T-helper 22 cell (primary cell): Measurements from ENCODE around the gene FBXL4.

Source experiments
- DNase-seq: peaks from one replicate; pipeline ENCODE4 v3.0.0-alpha.2; 2020; ENCODE audit warnings: low read depth

The FBXL4 gene

GRCh38 chr6:98880486-98880885, 67.3 kb downstream of the FBXL4 start:
- no peak for DNase-seq

- no peak for DNase-seq
Observed at GRCh38 chr6:98877250-98877649, 70.5 kb downstream of the FBXL4 start.

GRCh38 chr6:98875375-98875774, 72.4 kb downstream of the FBXL4 start:
- DNase-seq: no peak

GRCh38 chr6:98871821-98872220, 75.9 kb downstream of the FBXL4 start:
- no peak for DNase-seq

DNA sequence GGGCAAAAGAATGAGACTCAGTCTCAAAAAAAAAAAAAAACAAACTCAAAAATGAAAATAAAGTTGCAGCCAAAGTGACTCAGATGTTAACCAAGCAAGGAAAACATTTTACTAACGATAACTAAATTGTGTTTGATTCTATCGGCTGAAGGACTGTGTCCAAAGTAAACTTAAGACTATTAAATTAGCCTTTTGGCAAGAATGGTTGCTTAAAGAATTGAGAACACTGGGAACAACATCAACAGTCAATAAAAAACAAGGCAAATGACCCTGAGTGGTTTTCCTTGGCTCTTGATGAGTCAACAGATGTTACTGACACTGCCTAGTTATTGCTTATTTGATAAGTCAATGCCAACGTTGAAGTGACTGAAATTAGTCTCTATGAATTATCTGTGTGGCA, 76.7 kb downstream of the FBXL4 start:
- no peak for DNase-seq

- no peak for DNase-seq
Observed at GRCh38 chr6:98864497-98864896, 83.2 kb downstream of the FBXL4 start.

DNA sequence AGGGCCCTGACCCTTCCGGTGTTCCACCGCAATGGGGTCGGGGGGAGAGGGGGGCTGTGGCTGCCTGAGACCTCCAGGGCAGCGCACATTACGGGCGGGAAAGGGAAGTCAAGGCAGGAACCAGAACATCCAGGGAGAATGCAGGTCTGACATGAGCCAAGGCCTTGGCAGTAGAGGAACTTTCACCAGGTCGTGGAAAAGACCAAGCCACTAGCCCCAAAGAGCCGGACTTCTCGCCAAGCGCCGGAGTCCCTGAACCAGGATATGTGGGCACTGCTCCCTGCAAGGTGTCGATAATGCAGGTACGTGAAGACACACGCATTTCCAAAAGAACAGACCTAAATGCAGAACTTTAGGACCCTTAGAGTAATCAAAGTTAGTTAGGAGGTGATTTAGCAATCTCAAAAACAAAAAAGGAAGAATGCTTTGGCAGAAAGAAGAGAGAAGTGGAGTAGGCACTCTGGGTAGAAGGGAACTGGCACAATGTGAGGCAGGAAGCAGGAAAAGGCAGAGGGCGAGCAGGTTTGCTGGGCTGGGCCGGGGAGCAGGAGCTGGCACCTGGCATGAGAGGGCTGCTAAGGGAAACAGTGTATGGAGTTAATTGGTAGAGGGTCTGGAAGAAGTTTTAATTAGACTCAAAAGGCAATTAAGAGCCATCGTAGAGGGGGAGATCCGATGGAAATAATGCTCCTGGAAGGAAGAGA, 99.1 kb downstream of the FBXL4 start:
- DNase-seq: no peak

DNA sequence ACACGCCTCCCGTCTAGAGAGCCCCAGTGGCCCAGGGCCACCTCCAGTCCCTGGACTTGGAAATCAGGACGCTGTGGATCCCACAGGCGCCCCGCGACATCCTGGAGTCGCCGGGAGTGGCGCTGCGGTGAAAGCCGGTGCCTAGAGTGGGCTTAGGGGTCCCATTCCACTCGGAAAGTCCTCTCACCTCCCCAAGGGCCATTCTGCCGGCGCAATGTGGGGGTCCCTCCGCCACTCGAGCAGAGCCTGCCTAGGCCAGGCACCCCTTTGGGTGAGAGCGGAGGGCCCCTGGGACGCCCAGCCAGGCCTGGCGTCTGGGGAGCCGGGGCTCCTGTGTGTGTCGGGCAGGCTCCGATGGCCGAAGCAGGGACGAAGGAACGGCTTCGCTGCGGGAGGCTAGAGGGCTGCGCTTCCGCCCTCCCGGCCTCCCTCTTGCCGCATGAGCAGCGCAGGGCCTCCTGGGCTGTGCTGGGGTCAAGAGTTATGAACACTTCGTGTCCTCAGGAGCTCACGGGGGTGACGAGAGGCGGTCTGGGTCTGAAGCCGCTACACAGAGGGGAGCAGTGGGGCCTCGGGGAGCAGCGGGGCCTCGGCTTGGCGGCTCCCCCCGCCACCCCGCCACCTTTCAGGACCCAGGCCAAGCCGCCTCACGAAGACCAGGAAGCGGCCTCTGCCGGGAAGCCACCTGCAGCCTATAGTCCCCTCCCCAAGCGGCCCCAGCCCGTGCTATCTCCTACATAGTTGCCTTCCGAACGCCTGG, 99.8 kb downstream of the FBXL4 start:
- DNase-seq: no peak

DNA sequence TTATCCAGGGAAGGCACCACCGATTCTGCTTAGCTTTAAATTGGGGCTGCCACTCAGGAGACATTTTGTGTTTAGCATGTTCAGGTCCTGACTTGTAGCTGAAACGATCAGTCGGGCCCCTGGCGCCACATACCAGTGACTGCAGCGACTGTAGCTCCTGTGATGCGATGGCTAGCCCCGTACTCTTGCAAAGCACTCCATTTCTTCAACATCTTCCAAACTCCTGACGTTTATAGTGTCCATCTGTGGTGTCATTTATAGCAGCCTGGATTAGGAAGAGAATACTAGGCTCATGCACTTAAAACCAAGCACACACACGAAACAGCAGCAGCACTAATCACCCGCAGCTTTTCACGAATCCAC, 100.3 kb downstream of the FBXL4 start:
- no peak for DNase-seq

GRCh38 chr6:98846021-98846380, 101.7 kb downstream of the FBXL4 start:
- DNase-seq: no peak

- DNase-seq: no peak
Observed at GRCh38 chr6:98845211-98846020, 102.3 kb downstream of the FBXL4 start.

GRCh38 chr6:98844244-98845210, 103.2 kb downstream of the FBXL4 start:
- no peak for DNase-seq

GRCh38 chr6:98843271-98844243, 104.2 kb downstream of the FBXL4 start:
- DNase-seq: no peak

- DNase-seq: no peak
Observed at GRCh38 chr6:98842342-98843180, 105.2 kb downstream of the FBXL4 start.

DNA sequence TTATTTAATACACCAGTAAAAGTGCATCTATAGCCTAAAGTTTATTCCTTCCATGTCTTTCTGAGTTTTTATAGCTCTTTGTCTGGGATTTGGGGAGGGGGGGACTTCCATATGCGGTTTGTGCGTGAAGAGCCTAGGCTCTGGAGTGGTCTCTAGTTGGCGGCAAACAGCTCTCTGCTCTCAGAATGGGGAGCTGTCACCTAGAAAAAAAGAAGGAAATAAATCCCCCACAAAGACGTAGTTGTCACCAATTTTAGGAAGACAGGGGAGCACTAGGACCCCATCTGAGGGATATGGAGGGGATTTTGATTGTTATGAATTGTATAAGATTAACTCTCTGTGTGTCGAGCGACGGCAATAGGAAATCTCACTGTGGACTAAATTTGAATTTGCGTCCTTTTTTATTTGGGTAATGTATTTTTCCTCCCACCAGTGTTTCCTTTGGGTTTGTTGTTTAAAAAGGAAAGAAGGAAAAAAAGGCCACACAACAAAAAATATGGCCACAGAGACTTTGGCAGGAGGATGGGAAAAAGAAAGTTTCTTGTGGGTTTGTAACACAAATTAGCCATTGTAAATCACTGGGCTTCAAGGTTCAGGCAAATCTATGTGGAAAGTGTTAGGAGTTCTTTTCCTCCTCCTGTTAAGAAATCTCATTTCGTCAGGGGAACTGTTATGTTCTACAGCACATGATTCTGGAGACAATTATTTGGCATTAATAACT, 106.0 kb downstream of the FBXL4 start:
- DNase-seq: no peak

DNA sequence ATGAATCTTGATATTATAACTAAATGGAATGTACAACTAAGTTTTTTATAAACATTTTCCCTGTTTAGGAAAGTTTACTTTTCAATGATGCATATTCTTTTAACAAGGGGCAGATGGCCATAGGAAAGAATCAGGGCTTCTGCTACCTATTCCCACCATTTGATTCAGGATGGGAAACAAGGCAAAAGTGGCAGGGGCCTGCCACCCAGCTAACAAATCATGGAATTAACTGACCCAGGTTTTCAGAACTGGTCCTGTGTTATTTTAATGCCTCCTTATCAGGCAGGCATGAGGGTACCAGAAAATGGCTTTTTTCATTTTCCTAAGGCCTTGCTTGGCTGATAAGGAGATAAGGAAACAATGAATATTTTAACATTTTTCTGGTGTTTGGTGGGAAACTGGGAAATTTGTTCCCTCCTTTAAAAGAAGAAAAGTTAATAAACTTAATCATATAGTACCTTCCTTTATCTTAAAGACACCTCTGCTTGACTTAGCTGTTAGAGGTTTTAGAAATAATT, 106.7 kb downstream of the FBXL4 start:
- no peak for DNase-seq

GRCh38 chr6:98840385-98840784, 107.4 kb downstream of the FBXL4 start:
- no peak for DNase-seq

- no peak for DNase-seq
Observed at GRCh38 chr6:98839781-98840361, 107.9 kb downstream of the FBXL4 start.
